Cardiac fibroblast (primary cell): Measurements from ENCODE around the gene SEC31B.

Experiments
- DNase-seq, 2 donors: peaks; one replicate each; pipeline versions ENCODE4 v3.0.0 to v3.0.0-alpha.2; 2010; ENCODE audit warnings: low read depth in 2 of 2
- H3K4me3 ChIP-seq, 2 donors: replicated peaks in 1 of 2; 1 replicate in 1 of 2; 2 replicates in 1 of 2; pipeline ENCODE4 v1.5.1; 2011; ENCODE audit warnings: low read depth in 2 of 2, low read length in 2 of 2, mild to moderate bottlenecking in 2 of 2, moderate library complexity in 1 of 2
- CTCF ChIP-seq: IDR thresholded peaks from one replicate; pipeline ENCODE4 v1.5.1; 2011; ENCODE audit warnings: low read depth, mild to moderate bottlenecking, low read length, inconsistent platforms

SEC31B gene

GRCh38 chr10:100522945-100523344, 3.3 kb upstream of the SEC31B start:
- DNase-seq: peak in 1 of 2 donors; percentile 46
- no peak overlapping the region for H3K4me3 ChIP-seq
- TF ChIP-seq CTCF: no peak

- no peak for TF ChIP-seq CTCF
- H3K4me3 ChIP-seq: no peak overlapping the region
- peak in 1 of 2 donors; percentile 23 for DNase-seq
Measured at GRCh38 chr10:100522107-100522801, 2.6 kb upstream of the SEC31B start.

- no peak overlapping the region for H3K4me3 ChIP-seq
- no peak for TF ChIP-seq CTCF
- DNase-seq: peak; percentile 58 to 65
Measured at GRCh38 chr10:100520811-100521210, 1.1 kb upstream of the SEC31B start.

GRCh38 chr10:100518761-100519241, 860 bp downstream of the SEC31B start:
- H3K4me3 ChIP-seq: peak overlapping the region in 1 of 2 donors; percentile 35
- peak; percentile 68 for TF ChIP-seq CTCF
- peak; percentile 70 to 77 for DNase-seq

DNA sequence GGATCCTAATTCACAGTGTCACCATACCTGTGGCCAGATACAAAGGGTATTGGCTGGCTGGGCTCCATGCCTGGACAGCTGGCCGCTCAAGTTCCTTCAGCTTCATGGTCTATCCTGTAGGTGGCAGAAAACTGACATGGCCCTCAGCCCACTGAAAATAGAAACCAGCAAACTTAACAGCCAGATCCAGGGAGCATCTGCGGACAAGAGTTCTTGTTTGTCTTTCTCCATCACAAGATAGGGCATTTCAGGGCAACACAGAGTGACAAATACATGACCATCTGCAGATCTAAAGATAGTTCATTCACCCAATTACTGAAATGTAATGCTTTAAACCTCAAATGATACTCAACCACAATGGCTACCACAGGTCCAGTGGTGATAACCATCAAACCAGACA, 2.8 kb downstream of the SEC31B start:
- TF ChIP-seq CTCF: peak; percentile 25
- DNase-seq: no peak

DNA sequence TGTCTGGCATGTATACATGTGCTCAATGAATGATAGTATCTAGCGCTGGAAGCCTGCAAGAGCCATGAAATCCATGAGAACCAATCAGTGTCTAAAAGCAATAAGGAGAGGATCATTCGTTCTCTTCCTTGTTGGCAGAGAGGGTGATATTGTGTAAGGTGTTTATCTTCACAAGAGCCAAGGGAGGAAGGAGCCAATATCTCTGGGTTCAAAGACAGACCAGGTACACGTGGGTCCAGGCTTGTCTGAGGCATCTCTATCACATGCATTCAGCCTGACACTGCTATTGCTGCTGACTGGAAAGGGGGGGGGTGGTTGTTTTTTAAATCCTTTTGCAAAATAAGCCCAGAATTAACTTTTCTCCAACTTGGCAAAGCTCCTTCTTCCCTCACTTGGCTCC, 4.0 kb downstream of the SEC31B start:
- no peak for TF ChIP-seq CTCF
- no peak overlapping the region for H3K4me3 ChIP-seq
- no peak for DNase-seq

More for the DNA sequence above, 2.8 kb downstream of the SEC31B start:
- no peak overlapping the region for H3K4me3 ChIP-seq
